DOHH2 (cell line): ENCODE measurements around the gene MANSC4.

ENCODE experiments used
- EZH2phosphoT487 ChIP-seq: fragments of 200-600 bp; sonication (generic); IDR thresholded peaks from 2 replicates; pipeline ENCODE4 v1.6.1; 2017; ENCODE audit warnings: borderline replicate concordance, mild to moderate bottlenecking, antibody characterized with exemption, low read length, moderate library complexity, mixed read lengths
- TF ChIP-seq, protein P1 (sequence below): fragments of 200-600 bp; sonication (generic); IDR thresholded peaks from one replicate; pipeline ENCODE4 v1.5.1; 2014; ENCODE audit warnings: antibody characterized with exemption, mild to moderate bottlenecking, low read depth, low read length; ENCODE audit not compliant: poor library complexity, severe bottlenecking

DNA sequence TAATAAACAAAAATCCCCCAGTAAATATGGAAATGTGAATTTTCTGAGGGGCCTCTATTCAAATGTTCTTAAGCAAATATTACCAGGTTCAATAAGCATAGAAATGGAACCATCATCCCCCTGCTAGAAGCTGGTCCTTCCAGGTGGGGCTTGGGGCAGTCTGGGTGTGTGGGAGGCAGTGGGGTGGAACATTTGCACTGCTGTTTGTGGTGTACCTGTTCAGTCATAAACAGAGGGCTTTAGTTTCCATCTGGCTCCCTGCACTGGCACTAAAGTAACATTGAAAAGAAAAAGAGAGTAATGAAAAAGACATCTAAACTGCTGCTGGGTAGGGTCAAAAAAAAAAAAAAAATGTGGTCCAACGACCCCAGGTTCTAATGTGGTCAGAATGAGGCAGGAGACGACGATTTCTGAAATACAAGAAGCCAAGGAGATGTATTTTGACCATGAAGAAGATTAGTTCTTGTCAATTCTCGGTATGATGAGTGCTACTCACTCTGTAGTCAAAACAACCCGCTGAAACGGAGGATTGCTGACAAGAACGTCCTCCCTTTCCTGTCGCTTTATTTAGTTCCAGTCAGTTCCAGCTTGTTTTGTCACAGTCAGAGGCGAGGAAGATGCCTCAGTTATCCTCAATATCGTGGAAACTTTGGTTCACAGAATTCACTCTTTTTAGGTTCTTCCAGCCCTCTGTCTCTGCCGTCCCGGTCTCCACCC is 44.2 kb upstream of the MANSC4 start:
- TF ChIP-seq, protein P1, sequence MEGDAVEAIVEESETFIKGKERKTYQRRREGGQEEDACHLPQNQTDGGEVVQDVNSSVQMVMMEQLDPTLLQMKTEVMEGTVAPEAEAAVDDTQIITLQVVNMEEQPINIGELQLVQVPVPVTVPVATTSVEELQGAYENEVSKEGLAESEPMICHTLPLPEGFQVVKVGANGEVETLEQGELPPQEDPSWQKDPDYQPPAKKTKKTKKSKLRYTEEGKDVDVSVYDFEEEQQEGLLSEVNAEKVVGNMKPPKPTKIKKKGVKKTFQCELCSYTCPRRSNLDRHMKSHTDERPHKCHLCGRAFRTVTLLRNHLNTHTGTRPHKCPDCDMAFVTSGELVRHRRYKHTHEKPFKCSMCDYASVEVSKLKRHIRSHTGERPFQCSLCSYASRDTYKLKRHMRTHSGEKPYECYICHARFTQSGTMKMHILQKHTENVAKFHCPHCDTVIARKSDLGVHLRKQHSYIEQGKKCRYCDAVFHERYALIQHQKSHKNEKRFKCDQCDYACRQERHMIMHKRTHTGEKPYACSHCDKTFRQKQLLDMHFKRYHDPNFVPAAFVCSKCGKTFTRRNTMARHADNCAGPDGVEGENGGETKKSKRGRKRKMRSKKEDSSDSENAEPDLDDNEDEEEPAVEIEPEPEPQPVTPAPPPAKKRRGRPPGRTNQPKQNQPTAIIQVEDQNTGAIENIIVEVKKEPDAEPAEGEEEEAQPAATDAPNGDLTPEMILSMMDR, result no peak
- TF ChIP-seq EZH2phosphoT487, result no peak
